ENCODE measurements around the gene PROSER3.
"Not testable (repeated sequence)": the region's sequence is repeated elsewhere in the genome, so short reads cannot be mapped to it uniquely, and the experiment has no call there.

PROSER3 gene

DNA sequence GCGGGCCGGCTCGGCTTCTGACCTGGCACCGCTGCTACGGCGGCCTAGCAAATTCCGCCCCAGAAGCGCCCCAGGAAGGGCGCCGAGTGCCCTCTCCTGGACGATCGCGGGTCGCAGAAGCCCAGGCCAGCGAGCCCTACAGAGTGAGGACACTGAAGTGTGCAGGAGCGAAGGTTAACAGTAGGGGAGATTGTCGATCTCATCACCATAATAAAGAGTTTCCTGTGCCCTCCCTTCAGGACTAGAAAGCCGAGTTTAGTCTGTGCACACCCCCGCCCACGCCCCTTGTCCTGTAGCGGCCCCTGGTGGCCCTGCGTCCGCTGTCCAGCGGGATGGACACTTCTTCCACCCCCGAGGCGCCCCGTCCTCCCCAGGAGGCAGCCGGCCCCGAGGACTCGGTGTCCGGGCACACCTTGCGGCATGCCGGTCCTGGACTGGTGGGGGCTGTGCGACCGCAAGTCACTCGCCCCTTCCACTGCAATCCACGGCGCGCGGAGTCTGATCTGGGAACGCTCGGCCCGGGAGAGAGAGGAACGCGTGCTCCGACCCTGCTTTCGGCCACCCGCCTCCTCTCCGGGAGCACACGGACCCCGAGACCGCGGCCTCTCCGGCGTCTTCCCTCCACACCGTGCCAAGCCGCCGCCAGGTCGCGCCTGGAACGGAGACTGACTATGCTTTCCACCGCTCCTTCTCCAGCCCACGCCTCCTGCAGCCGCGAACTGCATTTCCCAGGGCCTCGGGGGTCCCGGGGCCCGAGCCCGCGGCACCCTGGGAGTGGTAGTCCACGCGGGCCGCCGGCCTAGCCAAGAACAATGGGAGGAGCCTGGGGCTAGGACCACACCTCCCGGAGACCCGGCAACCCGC, 40.9 kb upstream of the PROSER3 start:
- H3K9me3 ChIP-seq (ENCODE audit: control insufficient read depth, insufficient read depth, low read length): no peaks in the 10 kb centered on the region
- peaks cover 11% of the 10 kb centered on the region for H3K27me3 ChIP-seq (ENCODE audit: control insufficient read depth, insufficient read depth, low read length)
- peaks cover 16% of the 10 kb centered on the region for H3K36me3 ChIP-seq (ENCODE audit: control insufficient read depth, insufficient read depth, low read length)
- no peaks in the 10 kb centered on the region for H3K4me1 ChIP-seq (ENCODE audit: control insufficient read depth, insufficient read depth, low read length)
- H3K9ac ChIP-seq (ENCODE audit: low read depth, low read length): peak overlapping the region; percentile 81
- peak overlapping the region; percentile 85 for H3K4me3 ChIP-seq (ENCODE audit: low read depth, low read length)

- H3K9me3 ChIP-seq (ENCODE audit: control insufficient read depth, insufficient read depth, low read length): no peaks in the 10 kb centered on the region
- peak within 1 kb of the TSS; percentile 65 for H3K9ac ChIP-seq (ENCODE audit: low read depth, low read length)
- H3K4me1 ChIP-seq (ENCODE audit: control insufficient read depth, insufficient read depth, low read length): no peaks in the 10 kb centered on the region
- H3K36me3 ChIP-seq (ENCODE audit: control insufficient read depth, insufficient read depth, low read length): peaks cover 23% of the 10 kb centered on the region
- H3K27me3 ChIP-seq (ENCODE audit: control insufficient read depth, insufficient read depth, low read length): peaks cover 11% of the 10 kb centered on the region
- H3K4me3 ChIP-seq (ENCODE audit: low read depth, low read length): peak within 1 kb of the TSS; percentile 95
These were observed 40.2 kb upstream of the PROSER3 start, which contains the start of gene KMT2B for GRCh38 chr19:35717665-35718344. KMT2B (plus strand) TSS chr19:35718003; CDS start chr19:35718019, 16 bp downstream.

DNA sequence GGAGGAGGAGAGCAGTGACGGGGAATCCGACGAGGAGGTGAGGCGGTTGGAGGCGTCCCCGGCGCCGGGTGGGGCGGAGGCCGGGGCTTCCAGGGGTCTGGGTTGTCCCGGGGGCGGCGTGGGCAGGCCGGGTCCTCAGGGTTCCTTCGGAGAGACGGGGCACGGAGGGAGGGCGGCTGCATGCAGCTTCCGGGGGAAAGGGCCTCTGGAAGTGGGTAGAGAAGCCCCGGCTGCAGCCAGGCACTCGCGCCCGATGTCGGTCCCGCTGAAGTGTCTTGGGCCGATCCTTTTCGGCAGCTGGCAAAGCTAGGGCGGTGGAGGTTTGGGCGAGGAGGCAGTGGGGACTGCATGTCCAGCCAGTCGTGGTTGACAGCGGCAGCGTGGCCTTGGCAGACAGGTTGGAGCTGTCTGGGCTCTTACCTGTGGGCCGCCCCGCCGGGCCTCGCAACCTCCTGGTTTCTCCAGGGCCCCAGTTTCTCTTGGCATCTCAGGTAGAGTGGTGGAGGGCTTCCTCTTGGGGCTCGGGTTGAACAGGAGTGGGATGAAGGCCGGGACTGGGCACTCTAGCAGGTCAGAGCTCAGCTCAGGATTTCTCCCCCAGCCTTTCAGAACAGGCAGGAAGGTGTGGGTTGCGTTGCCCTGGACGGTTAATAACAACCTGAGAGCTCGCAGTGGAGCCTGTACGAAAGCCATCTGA, 39.5 kb upstream of the PROSER3 start:
- H3K36me3 ChIP-seq (ENCODE audit: control insufficient read depth, insufficient read depth, low read length): peaks cover 30% of the 10 kb centered on the region
- peaks cover 8% of the 10 kb centered on the region for H3K27me3 ChIP-seq (ENCODE audit: control insufficient read depth, insufficient read depth, low read length)
- H3K4me3 ChIP-seq (ENCODE audit: low read depth, low read length): peak overlapping the region; percentile 95
- no peaks in the 10 kb centered on the region for H3K4me1 ChIP-seq (ENCODE audit: control insufficient read depth, insufficient read depth, low read length)
- peak overlapping the region; percentile 60 for H3K9ac ChIP-seq (ENCODE audit: low read depth, low read length)
- H3K9me3 ChIP-seq (ENCODE audit: control insufficient read depth, insufficient read depth, low read length): no peaks in the 10 kb centered on the region

- Histone ChIP-seq H3K4me3 (ENCODE audit: low read depth, low read length) (peak overlapping the region; percentile 95), H3K27me3 (ENCODE audit: control insufficient read depth, insufficient read depth, low read length) (no peaks in the 10 kb centered on the region), H3K9me3 (ENCODE audit: control insufficient read depth, insufficient read depth, low read length) (no peaks in the 10 kb centered on the region), H3K9ac (ENCODE audit: low read depth, low read length) (no peak overlapping the region), H3K4me1 (ENCODE audit: control insufficient read depth, insufficient read depth, low read length) (no peaks in the 10 kb centered on the region), H3K36me3 (ENCODE audit: control insufficient read depth, insufficient read depth, low read length) (peaks cover 41% of the 10 kb centered on the region)
These were observed 38.4 kb upstream of the PROSER3 start for GRCh38 chr19:35719402-35720162.

- Histone ChIP-seq H3K36me3 (ENCODE audit: control insufficient read depth, insufficient read depth, low read length) (peaks cover 46% of the 10 kb centered on the region), H3K4me3 (ENCODE audit: low read depth, low read length) (no peak overlapping the region), H3K9me3 (ENCODE audit: control insufficient read depth, insufficient read depth, low read length) (no peaks in the 10 kb centered on the region), H3K9ac (ENCODE audit: low read depth, low read length) (no peak overlapping the region), H3K4me1 (ENCODE audit: control insufficient read depth, insufficient read depth, low read length) (no peaks in the 10 kb centered on the region), H3K27me3 (ENCODE audit: control insufficient read depth, insufficient read depth, low read length) (no peaks in the 10 kb centered on the region)
These were observed 37.8 kb upstream of the PROSER3 start for GRCh38 chr19:35720163-35720524.

GRCh38 chr19:35720648-35721047, 37.3 kb upstream of the PROSER3 start:
- Histone ChIP-seq H3K4me1 (ENCODE audit: control insufficient read depth, insufficient read depth, low read length) (no peaks in the 10 kb centered on the region), H3K9ac (ENCODE audit: low read depth, low read length) (no peak overlapping the region), H3K27me3 (ENCODE audit: control insufficient read depth, insufficient read depth, low read length) (no peaks in the 10 kb centered on the region), H3K36me3 (ENCODE audit: control insufficient read depth, insufficient read depth, low read length) (peaks cover 51% of the 10 kb centered on the region), H3K4me3 (ENCODE audit: low read depth, low read length) (no peak overlapping the region), H3K9me3 (ENCODE audit: control insufficient read depth, insufficient read depth, low read length) (no peaks in the 10 kb centered on the region)

GRCh38 chr19:35721374-35721773, 36.6 kb upstream of the PROSER3 start:
- Histone ChIP-seq H3K9ac (ENCODE audit: low read depth, low read length) (no peak overlapping the region), H3K36me3 (ENCODE audit: control insufficient read depth, insufficient read depth, low read length) (peaks cover 58% of the 10 kb centered on the region), H3K4me1 (ENCODE audit: control insufficient read depth, insufficient read depth, low read length) (no peaks in the 10 kb centered on the region), H3K27me3 (ENCODE audit: control insufficient read depth, insufficient read depth, low read length) (no peaks in the 10 kb centered on the region), H3K9me3 (ENCODE audit: control insufficient read depth, insufficient read depth, low read length) (no peaks in the 10 kb centered on the region), H3K4me3 (ENCODE audit: low read depth, low read length) (no peak overlapping the region)

DNA sequence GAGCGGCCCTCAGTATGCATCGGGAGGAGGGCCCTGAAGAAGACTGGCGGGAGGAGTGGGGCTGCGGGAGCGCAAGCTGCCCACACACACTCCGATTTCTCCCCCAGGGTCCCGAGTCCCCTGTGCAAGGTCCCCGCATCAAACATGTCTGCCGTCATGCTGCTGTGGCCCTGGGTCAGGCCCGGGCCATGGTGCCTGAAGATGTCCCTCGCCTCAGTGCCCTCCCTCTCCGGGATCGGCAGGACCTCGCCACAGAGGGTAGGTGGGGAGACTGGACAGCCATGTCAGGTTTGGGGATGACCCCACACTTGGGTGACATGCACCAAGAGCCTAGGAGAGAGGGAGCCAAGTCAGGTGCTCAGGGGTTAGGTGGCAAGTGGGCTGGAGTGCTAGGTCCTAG, 35.5 kb upstream of the PROSER3 start:
- Histone ChIP-seq H3K4me3 (ENCODE audit: low read depth, low read length) (no peak overlapping the region), H3K27me3 (ENCODE audit: control insufficient read depth, insufficient read depth, low read length) (no peaks in the 10 kb centered on the region), H3K36me3 (ENCODE audit: control insufficient read depth, insufficient read depth, low read length) (peaks cover 66% of the 10 kb centered on the region), H3K9me3 (ENCODE audit: control insufficient read depth, insufficient read depth, low read length) (no peaks in the 10 kb centered on the region), H3K9ac (ENCODE audit: low read depth, low read length) (no peak overlapping the region), H3K4me1 (ENCODE audit: control insufficient read depth, insufficient read depth, low read length) (no peaks in the 10 kb centered on the region)

- H3K9ac ChIP-seq (ENCODE audit: low read depth, low read length): no peak overlapping the region
- peaks cover 70% of the 10 kb centered on the region for H3K36me3 ChIP-seq (ENCODE audit: control insufficient read depth, insufficient read depth, low read length)
These were observed 35.1 kb upstream of the PROSER3 start for GRCh38 chr19:35722897-35723296.

DNA sequence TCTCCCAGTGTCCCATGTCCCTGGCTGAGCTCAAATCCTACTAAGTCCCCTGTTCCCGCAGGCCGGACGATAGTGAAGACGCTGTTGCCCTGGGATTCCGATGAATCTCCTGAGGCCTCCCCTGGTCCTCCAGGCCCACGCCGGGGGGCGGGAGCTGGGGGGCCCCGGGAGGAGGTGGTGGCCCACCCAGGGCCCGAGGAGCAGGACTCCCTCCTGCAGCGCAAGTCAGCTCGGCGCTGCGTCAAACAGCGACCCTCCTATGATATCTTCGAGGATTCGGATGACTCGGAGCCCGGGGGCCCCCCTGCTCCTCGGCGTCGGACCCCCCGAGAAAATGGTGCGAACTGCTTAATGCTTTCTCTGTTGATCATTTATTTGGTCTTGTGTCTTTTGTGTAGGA, 34.3 kb upstream of the PROSER3 start:
- no peaks in the 10 kb centered on the region for H3K4me1 ChIP-seq (ENCODE audit: control insufficient read depth, insufficient read depth, low read length)
- peaks cover 78% of the 10 kb centered on the region for H3K36me3 ChIP-seq (ENCODE audit: control insufficient read depth, insufficient read depth, low read length)
- no peak overlapping the region for H3K4me3 ChIP-seq (ENCODE audit: low read depth, low read length)
- no peaks in the 10 kb centered on the region for H3K27me3 ChIP-seq (ENCODE audit: control insufficient read depth, insufficient read depth, low read length)
- no peaks in the 10 kb centered on the region for H3K9me3 ChIP-seq (ENCODE audit: control insufficient read depth, insufficient read depth, low read length)
- no peak overlapping the region for H3K9ac ChIP-seq (ENCODE audit: low read depth, low read length)

More at GRCh38 chr19:35722897-35723296, 35.1 kb upstream of the PROSER3 start:
- Histone ChIP-seq H3K9me3 (ENCODE audit: control insufficient read depth, insufficient read depth, low read length) (no peaks in the 10 kb centered on the region), H3K27me3 (ENCODE audit: control insufficient read depth, insufficient read depth, low read length) (no peaks in the 10 kb centered on the region), H3K4me1 (ENCODE audit: control insufficient read depth, insufficient read depth, low read length) (no peaks in the 10 kb centered on the region), H3K4me3 (ENCODE audit: low read depth, low read length) (no peak overlapping the region)

DNA sequence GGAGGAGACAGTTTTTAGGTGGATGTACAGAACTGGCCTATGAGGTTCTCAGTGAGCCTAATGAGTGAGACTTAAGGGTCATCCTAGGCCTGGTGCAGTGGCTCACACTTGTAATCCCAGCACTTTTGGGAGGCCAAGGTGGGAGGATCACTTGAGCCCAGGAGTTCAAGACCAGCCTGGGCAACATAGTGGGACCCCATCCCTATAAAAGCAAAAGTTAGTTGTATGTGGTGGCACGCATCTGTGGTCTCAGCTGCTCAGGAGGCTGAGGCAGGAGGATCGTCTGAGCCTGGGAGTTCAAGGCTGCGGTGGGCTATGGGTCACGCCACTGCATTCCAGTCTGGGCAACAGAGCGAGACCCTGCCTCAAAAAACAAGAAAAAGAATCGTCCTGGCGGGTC, 33.8 kb upstream of the PROSER3 start:
- not testable (repeated sequence) for H3K9me3 ChIP-seq (ENCODE audit: control insufficient read depth, insufficient read depth, low read length); H3K27me3 ChIP-seq (ENCODE audit: control insufficient read depth, insufficient read depth, low read length); H3K4me3 ChIP-seq (ENCODE audit: low read depth, low read length); H3K4me1 ChIP-seq (ENCODE audit: control insufficient read depth, insufficient read depth, low read length); H3K9ac ChIP-seq (ENCODE audit: low read depth, low read length)
- peaks cover 82% of the 10 kb centered on the region for H3K36me3 ChIP-seq (ENCODE audit: control insufficient read depth, insufficient read depth, low read length)

All from iPS-15b (cell line).